IMR-90 (cell line): ENCODE measurements around the gene CYP19A1. TPM values are rescaled to one million over a fixed set of nuclear protein-coding genes. Genes with fewer than 3 reads are reported as not detected.

ENCODE experiments used
- ATAC-seq: fragments of 200-7000 bp; cut with Tn5 transposase; 2 replicates; pipeline ENCODE4 v1.9.1; 2020; ENCODE audit warnings: low read depth, mild to moderate bottlenecking, moderate library complexity
- BruUV-seq: library from RNA; stranded (reverse); fragments of 400-500 nt; replicated peaks from 2 replicates; lab custom pipeline; 2021; lab: Mats Ljungman, UMichigan
- CTCF ChIA-PET: fragments of 300-600 bp; formaldehyde crosslinking; extraction: SDS; loops from one replicate; lab custom pipeline; 2021; ENCODE audit warnings: antibody characterized with exemption; lab: Yijun Ruan, JAX
- POLR2A ChIA-PET: fragments of 300-600 bp; sonication (Branson Sonifier 250); formaldehyde crosslinking; loops from one replicate; lab custom pipeline; 2022; ENCODE audit warnings: antibody characterized with exemption; ENCODE audit not compliant: unreplicated experiment; lab: Charles Lee
- DNase-seq: peaks from one replicate; pipeline ENCODE4 v3.0.0; 2013
- H2AFZ ChIP-seq: replicated peaks from 2 replicates; pipeline ENCODE3; 2013; ENCODE audit warnings: low read length, mild to moderate bottlenecking; ENCODE audit not compliant: poor library complexity
- H2AK5ac ChIP-seq: 2 replicates; pipeline ENCODE4 v1.6.1; 2013; ENCODE audit warnings: low read depth, low read length, inconsistent platforms
- H2AK9ac ChIP-seq: replicated peaks from 2 replicates; pipeline ENCODE3; 2013; ENCODE audit warnings: mild to moderate bottlenecking, low read depth, low read length, moderate library complexity; ENCODE audit not compliant: poor library complexity
- H2BK120ac ChIP-seq: 2 replicates; pipeline ENCODE4 v1.6.1; 2013; ENCODE audit warnings: low read depth, low read length, inconsistent platforms
- H2BK15ac ChIP-seq: 3 replicates; pipeline ENCODE4 v1.6.1; 2013; ENCODE audit warnings: low read depth, low read length, inconsistent platforms
- H2BK20ac ChIP-seq: 2 replicates; pipeline ENCODE4 v1.6.1; 2013; ENCODE audit warnings: low read depth, mild to moderate bottlenecking, inconsistent platforms, low read length, moderate library complexity
- H2BK5ac ChIP-seq: 2 replicates; pipeline ENCODE4 v1.6.1; 2013; ENCODE audit warnings: mild to moderate bottlenecking, low read depth, low read length, inconsistent platforms; ENCODE audit not compliant: poor library complexity, severe bottlenecking
- H3K14ac ChIP-seq: replicated peaks from 2 replicates; pipeline ENCODE4 v1.6.1; 2013; ENCODE audit warnings: low read depth, low read length, inconsistent platforms
- H3K18ac ChIP-seq: 2 replicates; pipeline ENCODE4 v1.6.1; 2013; ENCODE audit warnings: low read depth, low read length, control low read depth
- H3K23ac ChIP-seq: 2 replicates; pipeline ENCODE4 v1.6.1; 2013; ENCODE audit warnings: low read depth, low read length, inconsistent platforms
- H3K27ac ChIP-seq: 2 replicates; pipeline ENCODE4 v1.5.1; 2013; ENCODE audit warnings: mild to moderate bottlenecking, control low read depth, low read length; ENCODE audit not compliant: insufficient read depth
- H3K27me3 ChIP-seq: 2 replicates; pipeline ENCODE4 v1.6.1; 2013; ENCODE audit warnings: low read length; ENCODE audit not compliant: control insufficient read depth, insufficient read depth
- H3K36me3 ChIP-seq: 2 replicates; pipeline ENCODE4 v1.6.1; 2013; ENCODE audit warnings: low read length, mixed read lengths; ENCODE audit not compliant: control insufficient read depth, insufficient read depth
- H3K4ac ChIP-seq: 2 replicates; pipeline ENCODE4 v1.6.1; 2013; ENCODE audit warnings: low read depth, low read length, inconsistent platforms
- H3K4me1 ChIP-seq: 2 replicates; pipeline ENCODE4 v1.6.1; 2013; ENCODE audit warnings: low read length, mixed read lengths; ENCODE audit not compliant: control insufficient read depth, insufficient read depth
- H3K4me2 ChIP-seq: 2 replicates; pipeline ENCODE4 v1.6.1; 2013; ENCODE audit warnings: low read depth, mild to moderate bottlenecking, control low read depth, low read length, moderate library complexity
- H3K4me3 ChIP-seq: 2 replicates; pipeline ENCODE4 v1.5.1; 2013; ENCODE audit warnings: low read depth, mild to moderate bottlenecking, control low read depth, low read length, moderate library complexity; ENCODE audit not compliant: insufficient read depth
- H3K56ac ChIP-seq: 2 replicates; pipeline ENCODE4 v1.6.1; 2013; ENCODE audit warnings: low read length, inconsistent platforms; ENCODE audit not compliant: insufficient read depth; ENCODE audit errors: extremely low read depth
- H3K79me1 ChIP-seq, 2 experiments: 2 replicates each; pipeline ENCODE4 v1.6.1; 2013; ENCODE audit warnings: low read length in 2 of 2, inconsistent platforms in 1 of 2, low read depth in 1 of 2
- H3K9ac ChIP-seq: 2 replicates; pipeline ENCODE4 v1.6.1; 2013; ENCODE audit warnings: low read depth, low read length, control low read depth
- H3K9me1 ChIP-seq: 2 replicates; pipeline ENCODE4 v1.6.1; 2013; ENCODE audit warnings: low read length, inconsistent platforms; ENCODE audit not compliant: insufficient read depth
- H3K9me3 ChIP-seq: 2 replicates; pipeline ENCODE4 v1.6.1; 2013; ENCODE audit warnings: low read length; ENCODE audit not compliant: control insufficient read depth, insufficient read depth
- H4K20me1 ChIP-seq: 2 replicates; pipeline ENCODE4 v1.6.1; 2013; ENCODE audit warnings: low read length, inconsistent platforms; ENCODE audit not compliant: insufficient read depth
- H4K5ac ChIP-seq: 2 replicates; pipeline ENCODE4 v1.6.1; 2013; ENCODE audit warnings: mild to moderate bottlenecking, low read depth, low read length, control low read depth
- H4K8ac ChIP-seq, 2 experiments: 2 replicates each; pipeline ENCODE4 v1.6.1; 2013; ENCODE audit warnings: low read depth in 2 of 2, low read length in 2 of 2, control low read depth in 1 of 2, inconsistent platforms in 1 of 2
- H4K91ac ChIP-seq: 2 replicates; pipeline ENCODE4 v1.6.1; 2013; ENCODE audit warnings: low read depth, low read length, inconsistent platforms; ENCODE audit not compliant: insufficient read depth
- BHLHE40 ChIP-seq: fragments of 150-350 bp; IDR thresholded peaks from 2 replicates; pipeline ENCODE4 v1.6.1; 2016; ENCODE audit warnings: mild to moderate bottlenecking, low read depth, low read length
- CEBPB ChIP-seq: IDR thresholded peaks from 2 replicates; pipeline ENCODE4 v1.6.1; 2012; ENCODE audit warnings: low read depth, low read length, improper control_type of control experiment
- CHD1 ChIP-seq: IDR thresholded peaks from 2 replicates; pipeline ENCODE4 v1.6.1; 2012; ENCODE audit warnings: low read depth, low read length, improper control_type of control experiment
- FOS ChIP-seq: fragments of 150-350 bp; IDR thresholded peaks from 2 replicates; pipeline ENCODE4 v1.6.1; 2016; ENCODE audit warnings: low read depth, low read length
- MAFK ChIP-seq: IDR thresholded peaks from 2 replicates; pipeline ENCODE4 v1.6.1; 2012; ENCODE audit warnings: low read depth, low read length, improper control_type of control experiment
- MAZ ChIP-seq: IDR thresholded peaks from 2 replicates; pipeline ENCODE4 v1.6.1; 2012; ENCODE audit warnings: low read depth, mild to moderate bottlenecking, low read length, improper control_type of control experiment, moderate library complexity, borderline replicate concordance
- MXI1 ChIP-seq: IDR thresholded peaks from 2 replicates; pipeline ENCODE4 v1.6.1; 2012; ENCODE audit warnings: low read depth, mild to moderate bottlenecking, low read length, moderate library complexity, borderline replicate concordance
- NFE2L2 ChIP-seq: fragments of 150-350 bp; IDR thresholded peaks from 2 replicates; pipeline ENCODE4 v1.6.1; 2016; ENCODE audit warnings: low read depth, mild to moderate bottlenecking, low read length
- POLR2A ChIP-seq: IDR thresholded peaks from 2 replicates; pipeline ENCODE4 v1.6.1; 2012; ENCODE audit warnings: mild to moderate bottlenecking, low read depth, low read length
- RAD21 ChIP-seq: IDR thresholded peaks from 2 replicates; pipeline ENCODE4 v1.6.1; 2012; ENCODE audit warnings: low read length, improper control_type of control experiment
- RCOR1 ChIP-seq: IDR thresholded peaks from 2 replicates; pipeline ENCODE4 v1.6.1; 2012; ENCODE audit warnings: mild to moderate bottlenecking, low read length, improper control_type of control experiment; ENCODE audit not compliant: insufficient replicate concordance
- RFX5 ChIP-seq: IDR thresholded peaks from 2 replicates; pipeline ENCODE4 v1.8.0; 2012; ENCODE audit warnings: low read depth, mild to moderate bottlenecking, low read length, moderate library complexity
- SMC3 ChIP-seq: fragments of 150-350 bp; IDR thresholded peaks from 2 replicates; pipeline ENCODE4 v1.6.1; 2016; ENCODE audit warnings: low read depth, mild to moderate bottlenecking, antibody characterized with exemption, low read length, moderate library complexity
- WGBS, 2 experiments: methylation state at CpG; one replicate each; pipeline versions ENCODE4 v1.1.5 to v1.1.7; 2013; ENCODE audit warnings: missing lambda C conversion rate in 2 of 2; ENCODE audit not compliant: insufficient read length in 1 of 2; ENCODE audit errors: extremely low coverage in 2 of 2; 5-methylcytosine and 5-hydroxymethylcytosine counted together
- dilution Hi-C: fragments of 300-500 bp; cut with HindIII; formaldehyde crosslinking; loops from one replicate; pipeline ENCODE4 v1.14.3; 2018; ENCODE audit warnings: low sequenced_read_pairs; ENCODE audit not compliant: unreplicated experiment
- in situ Hi-C: fragments of 300-500 bp; cut with MboI; formaldehyde crosslinking; loops from 3 replicates; pipeline ENCODE4 v1.14.3; 2019; ENCODE audit warnings: low sequenced_read_pairs, inconsistent platforms, mixed read lengths
- intact Hi-C: fragments of 100-400 bp; cut with micrococcal nuclease; formaldehyde crosslinking; loops from 2 replicates; pipeline ENCODE4 v1.10.0; 2022
- polyA plus RNA-seq, 3 experiments: library from polyadenylated mRNA; depleted of rRNA; stranded (reverse); fragments of >200 nt; gene quantifications; 2 replicates each; pipeline ENCODE4 v1.2.3, GENCODE V29; 2012; ENCODE audit warnings: low replicate concordance in 1 of 3
- total RNA-seq: library from RNA; depleted of rRNA; stranded (reverse); fragments of >200 nt; gene quantifications from 2 replicates; pipeline ENCODE4 v1.2.3, GENCODE V29; 2012
- TF ChIP-seq, protein P1 (sequence below): fragments of 150-350 bp; IDR thresholded peaks from 2 replicates; pipeline ENCODE4 v1.6.1; 2017; ENCODE audit warnings: mild to moderate bottlenecking, antibody characterized with exemption, low read length, low read depth
- TF ChIP-seq, protein P2 (sequence below): fragments of 150-350 bp; IDR thresholded peaks from 2 replicates; pipeline ENCODE4 v1.6.1; 2016; ENCODE audit warnings: low read depth, mild to moderate bottlenecking, low read length, moderate library complexity, borderline replicate concordance
- TF ChIP-seq, protein P3 (sequence below): conservative IDR thresholded peaks from 2 replicates; pipeline ENCODE4 v1.5.1; 2012; ENCODE audit warnings: mild to moderate bottlenecking, low read depth, low read length, improper control_type of control experiment

Gene CYP19A1
- total and polyA plus RNA-seq, 2 of the 4 experiments (the other 2 are of a cell fraction), result not detected

DNA sequence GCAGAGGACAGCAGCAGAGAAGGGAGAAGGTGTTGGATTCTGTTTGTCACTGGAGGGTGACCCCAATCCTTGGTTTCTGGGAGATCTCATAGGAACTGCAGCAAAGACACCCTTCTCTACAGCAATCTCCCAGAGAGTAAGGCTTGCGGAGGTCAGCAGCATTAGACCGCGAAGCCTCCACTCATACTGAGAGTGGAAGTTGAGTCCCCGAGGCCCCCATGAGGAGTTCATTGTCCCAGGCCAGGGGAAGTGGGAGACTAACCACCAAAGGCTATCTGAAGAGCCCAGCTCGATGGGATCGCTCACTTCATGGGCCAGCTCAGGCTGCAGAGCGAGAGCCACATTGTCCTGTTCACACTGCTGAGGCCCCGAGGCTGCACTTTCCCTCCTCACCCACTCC lies 47.6 kb upstream of the CYP19A1 start:
- no peaks in the 10 kb centered on the region for H3K9me3 ChIP-seq
- no peak overlapping the region for H3K23ac ChIP-seq
- no TSS peak for BruUV-seq
- no peak overlapping the region for H3K4ac ChIP-seq
- no peaks in the 10 kb centered on the region for H3K9me1 ChIP-seq
- no peaks in the 10 kb centered on the region for H3K4me1 ChIP-seq
- H2AK5ac ChIP-seq, result no peak overlapping the region
- no peak overlapping the region for H4K8ac ChIP-seq
- no peak overlapping the region for H2BK20ac ChIP-seq
- H3K27me3 ChIP-seq, result peaks cover 21% of the 10 kb centered on the region
- no peak overlapping the region for H3K9ac ChIP-seq
- H4K20me1 ChIP-seq, result no peaks in the 10 kb centered on the region
- H3K14ac ChIP-seq, result no peak overlapping the region
- dilution Hi-C loops, result no loop called here
- H2BK5ac ChIP-seq, result no peak overlapping the region
- no peak overlapping the region for H2BK15ac ChIP-seq
- no peak overlapping the region for H2AK9ac ChIP-seq
- no peaks in the 10 kb centered on the region for H3K79me1 ChIP-seq
- TF ChIP-seq, protein P1, sequence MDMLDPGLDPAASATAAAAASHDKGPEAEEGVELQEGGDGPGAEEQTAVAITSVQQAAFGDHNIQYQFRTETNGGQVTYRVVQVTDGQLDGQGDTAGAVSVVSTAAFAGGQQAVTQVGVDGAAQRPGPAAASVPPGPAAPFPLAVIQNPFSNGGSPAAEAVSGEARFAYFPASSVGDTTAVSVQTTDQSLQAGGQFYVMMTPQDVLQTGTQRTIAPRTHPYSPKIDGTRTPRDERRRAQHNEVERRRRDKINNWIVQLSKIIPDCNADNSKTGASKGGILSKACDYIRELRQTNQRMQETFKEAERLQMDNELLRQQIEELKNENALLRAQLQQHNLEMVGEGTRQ, result no peak
- TF ChIP-seq BHLHE40 (no peak), CEBPB (no peak), RAD21 (no peak), MXI1 (no peak), MAFK (no peak), RFX5 (no peak), POLR2A (no peak), RCOR1 (no peak), FOS (no peak), MAZ (no peak), SMC3 (no peak), CHD1 (no peak), NFE2L2 (no peak)
- TF ChIP-seq, protein P2, sequence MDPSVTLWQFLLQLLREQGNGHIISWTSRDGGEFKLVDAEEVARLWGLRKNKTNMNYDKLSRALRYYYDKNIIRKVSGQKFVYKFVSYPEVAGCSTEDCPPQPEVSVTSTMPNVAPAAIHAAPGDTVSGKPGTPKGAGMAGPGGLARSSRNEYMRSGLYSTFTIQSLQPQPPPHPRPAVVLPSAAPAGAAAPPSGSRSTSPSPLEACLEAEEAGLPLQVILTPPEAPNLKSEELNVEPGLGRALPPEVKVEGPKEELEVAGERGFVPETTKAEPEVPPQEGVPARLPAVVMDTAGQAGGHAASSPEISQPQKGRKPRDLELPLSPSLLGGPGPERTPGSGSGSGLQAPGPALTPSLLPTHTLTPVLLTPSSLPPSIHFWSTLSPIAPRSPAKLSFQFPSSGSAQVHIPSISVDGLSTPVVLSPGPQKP, result no peak
- TF ChIP-seq, protein P3, sequence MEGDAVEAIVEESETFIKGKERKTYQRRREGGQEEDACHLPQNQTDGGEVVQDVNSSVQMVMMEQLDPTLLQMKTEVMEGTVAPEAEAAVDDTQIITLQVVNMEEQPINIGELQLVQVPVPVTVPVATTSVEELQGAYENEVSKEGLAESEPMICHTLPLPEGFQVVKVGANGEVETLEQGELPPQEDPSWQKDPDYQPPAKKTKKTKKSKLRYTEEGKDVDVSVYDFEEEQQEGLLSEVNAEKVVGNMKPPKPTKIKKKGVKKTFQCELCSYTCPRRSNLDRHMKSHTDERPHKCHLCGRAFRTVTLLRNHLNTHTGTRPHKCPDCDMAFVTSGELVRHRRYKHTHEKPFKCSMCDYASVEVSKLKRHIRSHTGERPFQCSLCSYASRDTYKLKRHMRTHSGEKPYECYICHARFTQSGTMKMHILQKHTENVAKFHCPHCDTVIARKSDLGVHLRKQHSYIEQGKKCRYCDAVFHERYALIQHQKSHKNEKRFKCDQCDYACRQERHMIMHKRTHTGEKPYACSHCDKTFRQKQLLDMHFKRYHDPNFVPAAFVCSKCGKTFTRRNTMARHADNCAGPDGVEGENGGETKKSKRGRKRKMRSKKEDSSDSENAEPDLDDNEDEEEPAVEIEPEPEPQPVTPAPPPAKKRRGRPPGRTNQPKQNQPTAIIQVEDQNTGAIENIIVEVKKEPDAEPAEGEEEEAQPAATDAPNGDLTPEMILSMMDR, result no peak
- no peak overlapping the region for H3K4me3 ChIP-seq
- H3K4me2 ChIP-seq, result no peak overlapping the region
- ChIA-PET POLR2A (no interaction called here), CTCF (no interaction called here)
- DNase-seq, result no peak
- H3K36me3 ChIP-seq, result no peaks in the 10 kb centered on the region
- WGBS, 2 experiments, result 80% methylated on average over 1 of the region's 8 CpGs; no CpG with 5 or more reads in 1 of the 2 experiments
- no peak overlapping the region for H3K18ac ChIP-seq
- H3K56ac ChIP-seq, result no peak overlapping the region
- intact Hi-C loops, result no loop called here
- in situ Hi-C loops, result no loop called here
- no peak overlapping the region for H4K5ac ChIP-seq
- H3K27ac ChIP-seq, result no peak overlapping the region
- H2AFZ ChIP-seq, result no peak overlapping the region
- no peak overlapping the region for H2BK120ac ChIP-seq
- no peak overlapping the region for H4K91ac ChIP-seq
- no peak for ATAC-seq
